Dermis microvascular lymphatic vessel endothelial cell (primary cell): Measurements from ENCODE around the gene TPMT. TPM values are rescaled to one million over a fixed set of nuclear protein-coding genes. Genes with fewer than 3 reads are reported as not detected.

Source experiments
- DNase-seq, 2 donors: peaks; one replicate each; pipeline versions ENCODE4 v3.0.0 to v3.0.0-alpha.2; 2010; ENCODE audit warnings: low read depth in 2 of 2
- total RNA-seq: library from RNA; depleted of rRNA; stranded (reverse); fragments of >200 nt; gene quantifications from 2 replicates; pipeline ENCODE4 v1.2.1, GENCODE V29; 2014

TPMT gene
- total RNA-seq, 1 donor from 2014 or later: 12.5 TPM

- DNase-seq: no peak
Observed at GRCh38 chr6:18117136-18117535, 37.7 kb downstream of the TPMT start.

GRCh38 chr6:18115356-18115755 lies 39.5 kb downstream of the TPMT start:
- DNase-seq: no peak

- DNase-seq: no peak
Observed at GRCh38 chr6:18110162-18110561, 44.7 kb downstream of the TPMT start.

GRCh38 chr6:18107061-18107460 lies 47.8 kb downstream of the TPMT start:
- DNase-seq: no peak

GRCh38 chr6:18102783-18103509 lies 51.9 kb downstream of the TPMT start:
- no peak for DNase-seq

GRCh38 chr6:18101873-18102272 lies 53.0 kb downstream of the TPMT start:
- DNase-seq: no peak

- no peak for DNase-seq
Observed at GRCh38 chr6:18101271-18101670, 53.6 kb downstream of the TPMT start.

- DNase-seq: no peak
Observed at GRCh38 chr6:18100296-18100695, 54.6 kb downstream of the TPMT start.

GRCh38 chr6:18099511-18099910 lies 55.4 kb downstream of the TPMT start:
- DNase-seq: no peak

- DNase-seq: no peak
Observed at GRCh38 chr6:18096423-18096822, 58.5 kb downstream of the TPMT start.

- no peak for DNase-seq
Observed at GRCh38 chr6:18091382-18091781, 63.5 kb downstream of the TPMT start.

- no peak for DNase-seq
Observed at GRCh38 chr6:18090349-18090786, 64.5 kb downstream of the TPMT start.

- DNase-seq: no peak
Observed at GRCh38 chr6:18088419-18089296, 66.2 kb downstream of the TPMT start.

GRCh38 chr6:18087396-18088165 lies 67.3 kb downstream of the TPMT start:
- DNase-seq: no peak

GRCh38 chr6:18081025-18081668 lies 73.7 kb downstream of the TPMT start:
- no peak for DNase-seq

- no peak for DNase-seq
Observed at GRCh38 chr6:18080544-18080943, 74.3 kb downstream of the TPMT start.

GRCh38 chr6:18078866-18079265 lies 76.0 kb downstream of the TPMT start:
- no peak for DNase-seq
